Measurements from ENCODE around the gene CUL3.

DNA sequence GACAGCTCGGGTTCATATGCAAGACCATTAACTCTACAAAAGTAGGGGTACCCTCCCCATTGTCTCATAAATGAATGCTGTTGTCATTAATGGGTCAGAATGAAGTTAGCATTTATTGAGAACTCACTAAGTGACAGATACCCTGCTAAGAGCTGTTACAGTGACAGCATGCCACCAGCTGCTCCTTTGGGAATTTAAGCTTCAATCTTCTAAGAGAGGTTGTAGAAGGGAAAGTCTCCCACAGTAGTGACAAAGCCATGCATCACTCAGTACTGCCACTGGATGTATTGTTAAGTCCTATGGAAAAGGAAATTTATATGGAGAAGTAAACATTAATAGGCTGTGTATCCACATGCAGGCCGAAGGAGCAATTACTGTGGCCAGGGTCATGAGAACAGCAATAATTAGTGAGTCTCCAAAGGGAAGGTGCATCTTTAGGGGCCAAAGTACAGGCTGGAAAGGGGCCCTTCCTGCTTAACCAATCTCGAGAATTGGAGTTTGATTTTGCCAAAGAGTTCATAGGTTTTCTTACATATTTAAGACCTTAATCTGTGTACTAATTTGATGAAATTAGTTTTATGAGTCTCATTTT lies 118.8 kb downstream of the CUL3 start:
- TF ChIP-seq EZH2 (IDR thresholded peaks at IDR 0.05; ENCODE audit: low read depth, unreplicated experiment) (no peak), POLR2AphosphoS5 (IDR thresholded peaks at IDR 0.05; ENCODE audit: low read depth) (no peak)
- TF ChIP-seq, protein P1, sequence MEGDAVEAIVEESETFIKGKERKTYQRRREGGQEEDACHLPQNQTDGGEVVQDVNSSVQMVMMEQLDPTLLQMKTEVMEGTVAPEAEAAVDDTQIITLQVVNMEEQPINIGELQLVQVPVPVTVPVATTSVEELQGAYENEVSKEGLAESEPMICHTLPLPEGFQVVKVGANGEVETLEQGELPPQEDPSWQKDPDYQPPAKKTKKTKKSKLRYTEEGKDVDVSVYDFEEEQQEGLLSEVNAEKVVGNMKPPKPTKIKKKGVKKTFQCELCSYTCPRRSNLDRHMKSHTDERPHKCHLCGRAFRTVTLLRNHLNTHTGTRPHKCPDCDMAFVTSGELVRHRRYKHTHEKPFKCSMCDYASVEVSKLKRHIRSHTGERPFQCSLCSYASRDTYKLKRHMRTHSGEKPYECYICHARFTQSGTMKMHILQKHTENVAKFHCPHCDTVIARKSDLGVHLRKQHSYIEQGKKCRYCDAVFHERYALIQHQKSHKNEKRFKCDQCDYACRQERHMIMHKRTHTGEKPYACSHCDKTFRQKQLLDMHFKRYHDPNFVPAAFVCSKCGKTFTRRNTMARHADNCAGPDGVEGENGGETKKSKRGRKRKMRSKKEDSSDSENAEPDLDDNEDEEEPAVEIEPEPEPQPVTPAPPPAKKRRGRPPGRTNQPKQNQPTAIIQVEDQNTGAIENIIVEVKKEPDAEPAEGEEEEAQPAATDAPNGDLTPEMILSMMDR (conservative IDR thresholded peaks at IDR 0.05; ENCODE audit: low read depth in 2 of 2), result no peak

Data from GM23338 (cell line).